ENCODE data around the gene CYRIA.

DNA sequence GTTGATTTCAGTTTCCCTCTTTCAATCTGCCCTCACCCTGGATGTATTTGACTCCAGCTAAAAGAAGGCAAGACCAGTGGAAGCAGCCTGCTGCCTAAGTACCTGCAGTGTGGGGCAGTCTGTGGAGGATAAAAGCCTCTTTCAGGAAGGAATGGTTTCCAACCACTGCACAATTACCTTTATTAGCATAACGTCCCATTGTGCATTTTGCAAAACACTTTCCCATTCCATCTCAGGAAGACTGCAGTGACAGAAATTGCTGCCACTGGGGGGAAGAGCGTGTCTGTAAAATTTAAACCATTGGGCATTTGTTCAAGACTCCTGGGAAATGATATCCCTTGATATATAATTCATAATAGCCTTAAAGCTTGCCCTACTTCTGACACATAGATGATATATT lies 26.2 kb downstream of the CYRIA start:
- TF ChIP-seq, protein P1, sequence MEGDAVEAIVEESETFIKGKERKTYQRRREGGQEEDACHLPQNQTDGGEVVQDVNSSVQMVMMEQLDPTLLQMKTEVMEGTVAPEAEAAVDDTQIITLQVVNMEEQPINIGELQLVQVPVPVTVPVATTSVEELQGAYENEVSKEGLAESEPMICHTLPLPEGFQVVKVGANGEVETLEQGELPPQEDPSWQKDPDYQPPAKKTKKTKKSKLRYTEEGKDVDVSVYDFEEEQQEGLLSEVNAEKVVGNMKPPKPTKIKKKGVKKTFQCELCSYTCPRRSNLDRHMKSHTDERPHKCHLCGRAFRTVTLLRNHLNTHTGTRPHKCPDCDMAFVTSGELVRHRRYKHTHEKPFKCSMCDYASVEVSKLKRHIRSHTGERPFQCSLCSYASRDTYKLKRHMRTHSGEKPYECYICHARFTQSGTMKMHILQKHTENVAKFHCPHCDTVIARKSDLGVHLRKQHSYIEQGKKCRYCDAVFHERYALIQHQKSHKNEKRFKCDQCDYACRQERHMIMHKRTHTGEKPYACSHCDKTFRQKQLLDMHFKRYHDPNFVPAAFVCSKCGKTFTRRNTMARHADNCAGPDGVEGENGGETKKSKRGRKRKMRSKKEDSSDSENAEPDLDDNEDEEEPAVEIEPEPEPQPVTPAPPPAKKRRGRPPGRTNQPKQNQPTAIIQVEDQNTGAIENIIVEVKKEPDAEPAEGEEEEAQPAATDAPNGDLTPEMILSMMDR (optimal IDR thresholded peaks at IDR 0.05 in 1 of 3, IDR thresholded peaks at IDR 0.05 in 1 of 3, conservative IDR thresholded peaks at IDR 0.05 in 1 of 3; ENCODE audit: extremely low read depth in 1 of 3, insufficient read depth in 2 of 3, low read length in 3 of 3): no peak
- no peak for TF ChIP-seq EZH2 (IDR thresholded peaks at IDR 0.05; ENCODE audit: low read length)
